ENCODE results near the gene KIAA0930. TPM values are rescaled to one million over a fixed set of nuclear protein-coding genes. Genes with fewer than 3 reads are reported as not detected.

Gene KIAA0930
- total and polyA plus RNA-seq, 3 donors from 2014 or later: 62.4 to 77.5 (median 62.9) TPM

- H3K27me3 ChIP-seq: no peaks in the 10 kb centered on the region
- 76 to 77% methylated on average over 17 to 18 of the region's 18 CpGs for WGBS, 2 donors
- H3K4me1 ChIP-seq: peaks cover 15% of the 10 kb centered on the region
- peak overlapping the region in 1 of 2 donors; percentile 70 for H3K27ac ChIP-seq
- DNase-seq: no peak
- no peak overlapping the region for H3K4me3 ChIP-seq
- intact Hi-C loops (cut with DNase I; ENCODE audit: low total_unique reads): no loop called here
- H3K9me3 ChIP-seq: no peaks in the 10 kb centered on the region
- no peaks in the 10 kb centered on the region for H3K36me3 ChIP-seq (ENCODE audit: low read depth, missing control alignments)
- no peak for TF ChIP-seq POLR2A (IDR thresholded peaks at IDR 0.05)
- TF ChIP-seq CTCF (IDR thresholded peaks at IDR 0.05): no peak
Measured at GRCh38 chr22:45211848-45212247, 28.8 kb downstream of the KIAA0930 start.

GRCh38 chr22:45211435-45211834 is 29.3 kb downstream of the KIAA0930 start:
- TF ChIP-seq POLR2A (IDR thresholded peaks at IDR 0.05) (no peak), CTCF (IDR thresholded peaks at IDR 0.05) (no peak)
- Histone ChIP-seq H3K27me3 (no peaks in the 10 kb centered on the region), H3K4me3 (no peak overlapping the region), H3K9me3 (no peaks in the 10 kb centered on the region), H3K27ac (no peak overlapping the region), H3K36me3 (ENCODE audit: low read depth, missing control alignments) (no peaks in the 10 kb centered on the region), H3K4me1 (peaks cover 15% of the 10 kb centered on the region)
- intact Hi-C loops (cut with DNase I; ENCODE audit: low total_unique reads): no loop called here
- WGBS, 2 donors: 91 to 92% methylated on average over 8 of the region's 8 CpGs
- no peak for DNase-seq

- 92 to 96% methylated on average over 8 of the region's 8 CpGs for WGBS, 2 donors
- intact Hi-C loops (cut with DNase I; ENCODE audit: low total_unique reads): no loop called here
Measured at GRCh38 chr22:45210991-45211390, 29.7 kb downstream of the KIAA0930 start.

GRCh38 chr22:45210577-45210976 is 30.1 kb downstream of the KIAA0930 start:
- TF ChIP-seq POLR2A (IDR thresholded peaks at IDR 0.05) (no peak), CTCF (IDR thresholded peaks at IDR 0.05) (no peak)
- intact Hi-C loops (cut with DNase I; ENCODE audit: low total_unique reads): no loop called here
- peaks cover 15% of the 10 kb centered on the region for H3K4me1 ChIP-seq

More at GRCh38 chr22:45210991-45211390, 29.7 kb downstream of the KIAA0930 start:
- TF ChIP-seq CTCF (IDR thresholded peaks at IDR 0.05): no peak
- no peak for TF ChIP-seq POLR2A (IDR thresholded peaks at IDR 0.05)
- Histone ChIP-seq H3K36me3 (ENCODE audit: low read depth, missing control alignments) (no peaks in the 10 kb centered on the region), H3K4me3 (no peak overlapping the region), H3K9me3 (no peaks in the 10 kb centered on the region), H3K4me1 (peaks cover 15% of the 10 kb centered on the region), H3K27me3 (no peaks in the 10 kb centered on the region), H3K27ac (no peak overlapping the region)
- DNase-seq: no peak

GRCh38 chr22:45210174-45210573 is 30.5 kb downstream of the KIAA0930 start:
- Histone ChIP-seq H3K4me1 (peaks cover 15% of the 10 kb centered on the region), H3K4me3 (no peak overlapping the region), H3K9me3 (no peaks in the 10 kb centered on the region), H3K27ac (no peak overlapping the region), H3K27me3 (no peaks in the 10 kb centered on the region), H3K36me3 (ENCODE audit: low read depth, missing control alignments) (no peaks in the 10 kb centered on the region)
- intact Hi-C loops (cut with DNase I; ENCODE audit: low total_unique reads): no loop called here
- TF ChIP-seq POLR2A (IDR thresholded peaks at IDR 0.05) (no peak), CTCF (IDR thresholded peaks at IDR 0.05) (no peak)
- DNase-seq: no peak
- WGBS, 2 donors: 97% methylated on average over 7 of the region's 7 CpGs; no CpG with 5 or more reads in 1 of the 2 donors

More at GRCh38 chr22:45210577-45210976, 30.1 kb downstream of the KIAA0930 start:
- WGBS, 2 donors: 91 to 93% methylated on average over 6 to 11 of the region's 11 CpGs
- Histone ChIP-seq H3K27ac (no peak overlapping the region), H3K4me3 (no peak overlapping the region), H3K36me3 (ENCODE audit: low read depth, missing control alignments) (no peaks in the 10 kb centered on the region), H3K27me3 (no peaks in the 10 kb centered on the region), H3K9me3 (no peaks in the 10 kb centered on the region)
- DNase-seq: no peak

Measured in testis (tissue), 3 donors.